Measurements from ENCODE around the gene TNFRSF8. TPM values are rescaled to one million over a fixed set of nuclear protein-coding genes. Genes with fewer than 3 reads are reported as not detected.

Gene TNFRSF8
- total RNA-seq, 1 experiment from 2014 or later, result 2.9 TPM

DNA sequence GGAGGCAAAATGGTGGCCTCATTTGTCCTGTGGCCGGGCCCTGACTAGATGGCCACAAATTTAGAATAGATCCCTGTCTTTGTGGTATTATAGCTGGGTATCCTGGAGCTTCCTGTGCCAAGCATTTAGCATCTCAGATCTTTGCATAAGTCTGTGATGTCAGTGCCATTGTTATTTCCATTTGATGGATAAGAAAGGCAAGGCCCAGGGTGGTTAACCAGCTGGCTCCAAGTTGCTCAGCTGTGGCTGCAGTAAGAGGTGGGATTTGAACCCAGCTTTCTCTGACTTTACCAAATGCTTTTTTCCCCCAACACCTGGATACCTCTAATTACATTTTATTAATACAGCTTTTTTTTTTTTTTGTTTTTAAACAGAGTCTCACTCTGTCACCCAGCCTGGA, 11.7 kb upstream of the TNFRSF8 start:
- H4K5ac ChIP-seq (ENCODE audit: insufficient read length, low read depth, low read length), result no peak overlapping the region
- H4K8ac ChIP-seq (replicated peaks; ENCODE audit: insufficient read length, low read depth, low read length), result no peak overlapping the region
- H4K20me1 ChIP-seq (ENCODE audit: control insufficient read depth, insufficient read depth, insufficient read length), result peaks cover 2% of the 10 kb centered on the region
- no peak overlapping the region for H3K27ac Mint-ChIP-seq
- no peaks in the 10 kb centered on the region for H3K79me2 ChIP-seq (ENCODE audit: insufficient read depth, low read length)
- H3K56ac ChIP-seq (ENCODE audit: insufficient read length, low read depth, low read length), result no peak overlapping the region
- no peak overlapping the region for H2AFZ ChIP-seq (ENCODE audit: low read length)
- H3K4me2 ChIP-seq (ENCODE audit: insufficient read depth, insufficient read length, low read length), result no peak overlapping the region
- H4K91ac ChIP-seq (ENCODE audit: insufficient read length, low read depth, low read length), result no peak overlapping the region
- H3K79me1 ChIP-seq (ENCODE audit: insufficient read depth, low read depth, low read length, poor library complexity, severe bottlenecking), result no peaks in the 10 kb centered on the region
- H3K23ac ChIP-seq (ENCODE audit: insufficient read length, low read depth, low read length), result no peak overlapping the region
- peaks cover 8% of the 10 kb centered on the region for H3K27me3 Mint-ChIP-seq (ENCODE audit: low read depth)
- H3K4me1 ChIP-seq (ENCODE audit: insufficient read depth, low read length), result no peaks in the 10 kb centered on the region
- no peak overlapping the region for H2BK5ac ChIP-seq (ENCODE audit: insufficient read length, low read length)
- no peak overlapping the region for H2BK15ac ChIP-seq (ENCODE audit: low read depth, low read length)
- no peak overlapping the region for H2BK12ac ChIP-seq (ENCODE audit: insufficient read length, low read depth, low read length)
- no peak for DNase-seq
- H3K9me3 Mint-ChIP-seq, result no peaks in the 10 kb centered on the region
- no peaks in the 10 kb centered on the region; a peak in 1 of 7 replicates for H3K36me3 Mint-ChIP-seq (ENCODE audit: insufficient read depth in 1 of 3, low read depth in 3 of 3)
- no peaks in the 10 kb centered on the region for H3K9me3 ChIP-seq (ENCODE audit: control insufficient read depth, low read depth, low read length)
- H2AK5ac ChIP-seq (ENCODE audit: insufficient read length, low read length), result no peak overlapping the region
- no peaks in the 10 kb centered on the region for H3K23me2 ChIP-seq (ENCODE audit: insufficient read length, low read depth, low read length, poor library complexity, severe bottlenecking)
- no peaks in the 10 kb centered on the region for H3K27me3 ChIP-seq (ENCODE audit: insufficient read depth, low read length)
- no peak overlapping the region for H3K18ac ChIP-seq (ENCODE audit: insufficient read length, low read depth, low read length)
- H3K27ac ChIP-seq (ENCODE audit: insufficient read length, low read depth, low read length), result no peak overlapping the region
- TF ChIP-seq, protein P1, sequence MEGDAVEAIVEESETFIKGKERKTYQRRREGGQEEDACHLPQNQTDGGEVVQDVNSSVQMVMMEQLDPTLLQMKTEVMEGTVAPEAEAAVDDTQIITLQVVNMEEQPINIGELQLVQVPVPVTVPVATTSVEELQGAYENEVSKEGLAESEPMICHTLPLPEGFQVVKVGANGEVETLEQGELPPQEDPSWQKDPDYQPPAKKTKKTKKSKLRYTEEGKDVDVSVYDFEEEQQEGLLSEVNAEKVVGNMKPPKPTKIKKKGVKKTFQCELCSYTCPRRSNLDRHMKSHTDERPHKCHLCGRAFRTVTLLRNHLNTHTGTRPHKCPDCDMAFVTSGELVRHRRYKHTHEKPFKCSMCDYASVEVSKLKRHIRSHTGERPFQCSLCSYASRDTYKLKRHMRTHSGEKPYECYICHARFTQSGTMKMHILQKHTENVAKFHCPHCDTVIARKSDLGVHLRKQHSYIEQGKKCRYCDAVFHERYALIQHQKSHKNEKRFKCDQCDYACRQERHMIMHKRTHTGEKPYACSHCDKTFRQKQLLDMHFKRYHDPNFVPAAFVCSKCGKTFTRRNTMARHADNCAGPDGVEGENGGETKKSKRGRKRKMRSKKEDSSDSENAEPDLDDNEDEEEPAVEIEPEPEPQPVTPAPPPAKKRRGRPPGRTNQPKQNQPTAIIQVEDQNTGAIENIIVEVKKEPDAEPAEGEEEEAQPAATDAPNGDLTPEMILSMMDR (conservative IDR thresholded peaks at IDR 0.05), result no peak
- peaks cover 13 to 19% of the 10 kb centered on the region in 2 experiments for H3K4me1 Mint-ChIP-seq
- H3K14ac ChIP-seq (ENCODE audit: insufficient read depth, low read length), result no peak overlapping the region
- WGBS (ENCODE audit: extremely low coverage, insufficient read length, low lambda C conversion rate), result no CpG with 5 or more reads among the region's 1 CpG
- no peak overlapping the region for H3K4ac ChIP-seq (ENCODE audit: low read depth, low read length)
- no peak overlapping the region for H2BK20ac ChIP-seq (ENCODE audit: low read depth, low read length, poor library complexity, severe bottlenecking)
- no peak overlapping the region for H3T11ph ChIP-seq (ENCODE audit: low read length)
- H2BK120ac ChIP-seq (ENCODE audit: low read depth, low read length, poor library complexity, severe bottlenecking), result no peak overlapping the region
- no peak overlapping the region for H3K9ac ChIP-seq (ENCODE audit: extremely low read depth, insufficient read length, low read length)
- no peak overlapping the region for H3K4me3 Mint-ChIP-seq
